Loucy (cell line): ENCODE measurements around the gene MIS18BP1.

ENCODE experiments used
- H2AFZ ChIP-seq: fragments of 200-600 bp; sonication (generic); 2 replicates; pipeline ENCODE4 v1.6.0; 2016; ENCODE audit warnings: antibody characterized with exemption, mild to moderate bottlenecking, low read length, moderate library complexity
- H3F3A ChIP-seq: fragments of 200-600 bp; 2 replicates; pipeline ENCODE4 v1.6.0; 2016; ENCODE audit warnings: antibody characterized with exemption, low read depth, mild to moderate bottlenecking
- H3K27me3 ChIP-seq: fragments of 200-600 bp; sonication (generic); 2 replicates; pipeline ENCODE4 v1.6.1; 2014; ENCODE audit warnings: low read length, mild to moderate bottlenecking; ENCODE audit not compliant: insufficient read depth, poor library complexity, severe bottlenecking
- H3K36me3 ChIP-seq: fragments of 200-600 bp; sonication (generic); 2 replicates; pipeline ENCODE4 v1.6.1; 2016; ENCODE audit warnings: low read length; ENCODE audit not compliant: insufficient read depth
- H3K4me1 ChIP-seq: fragments of 200-600 bp; sonication (generic); 2 replicates; pipeline ENCODE4 v1.5.1; 2014; ENCODE audit warnings: low read length, mild to moderate bottlenecking; ENCODE audit not compliant: insufficient read depth, poor library complexity, severe bottlenecking
- H3K4me2 ChIP-seq: fragments of 200-600 bp; sonication (generic); 2 replicates; pipeline ENCODE4 v1.6.0; 2014; ENCODE audit warnings: antibody characterized with exemption, low read length, low read depth, mild to moderate bottlenecking; ENCODE audit not compliant: poor library complexity, severe bottlenecking
- H3K4me3 ChIP-seq: fragments of 200-600 bp; sonication (generic); 2 replicates; pipeline ENCODE4 v1.5.1; 2014; ENCODE audit warnings: low read length, mild to moderate bottlenecking, mixed read lengths; ENCODE audit not compliant: poor library complexity, severe bottlenecking
- H3K79me2 ChIP-seq: fragments of 200-600 bp; sonication (generic); 2 replicates; pipeline ENCODE4 v1.6.1; 2014; ENCODE audit warnings: low read length; ENCODE audit not compliant: insufficient read depth
- H3K9ac ChIP-seq: fragments of 200-600 bp; sonication (generic); 2 replicates; pipeline ENCODE4 v1.6.0; 2014; ENCODE audit warnings: mild to moderate bottlenecking, low read depth, low read length, moderate library complexity; ENCODE audit not compliant: poor library complexity, severe bottlenecking
- H3K9me2 ChIP-seq: fragments of 200-600 bp; sonication (generic); replicated peaks from 2 replicates; pipeline ENCODE4 v1.6.1; 2016; ENCODE audit warnings: low read depth, low read length, mixed read lengths
- H3K9me3 ChIP-seq: fragments of 200-600 bp; sonication (generic); 2 replicates; pipeline ENCODE4 v1.6.1; 2014; ENCODE audit warnings: mild to moderate bottlenecking, antibody characterized with exemption, low read length, low read depth; ENCODE audit not compliant: insufficient read depth
- H4K20me1 ChIP-seq: fragments of 200-600 bp; sonication (generic); 2 replicates; pipeline ENCODE4 v1.6.0; 2014; ENCODE audit warnings: antibody characterized with exemption, low read length, mild to moderate bottlenecking; ENCODE audit not compliant: insufficient read depth, poor library complexity, severe bottlenecking
- EZH2phosphoT487 ChIP-seq: fragments of 200-600 bp; IDR thresholded peaks from 2 replicates; pipeline ENCODE4 v1.6.1; 2018; ENCODE audit warnings: antibody characterized with exemption, mild to moderate bottlenecking, moderate library complexity, borderline replicate concordance
- TF ChIP-seq, protein P1 (sequence below): fragments of 200-600 bp; sonication (generic); conservative IDR thresholded peaks from 2 replicates; pipeline ENCODE4 v1.5.1; 2014; ENCODE audit warnings: mild to moderate bottlenecking, antibody characterized with exemption, low read length

The MIS18BP1 gene

GRCh38 chr14:45201905-45202304 is 51.1 kb downstream of the MIS18BP1 start:
- Histone ChIP-seq H3K36me3 (peaks cover 19% of the 10 kb centered on the region), H3K27me3 (no peaks in the 10 kb centered on the region), H3K4me2 (peak overlapping the region; percentile 55)

GRCh38 chr14:45199230-45199629 is 53.8 kb downstream of the MIS18BP1 start:
- H3K4me2 ChIP-seq = no peak overlapping the region

More at GRCh38 chr14:45201905-45202304, 51.1 kb downstream of the MIS18BP1 start:
- TF ChIP-seq, protein P1, sequence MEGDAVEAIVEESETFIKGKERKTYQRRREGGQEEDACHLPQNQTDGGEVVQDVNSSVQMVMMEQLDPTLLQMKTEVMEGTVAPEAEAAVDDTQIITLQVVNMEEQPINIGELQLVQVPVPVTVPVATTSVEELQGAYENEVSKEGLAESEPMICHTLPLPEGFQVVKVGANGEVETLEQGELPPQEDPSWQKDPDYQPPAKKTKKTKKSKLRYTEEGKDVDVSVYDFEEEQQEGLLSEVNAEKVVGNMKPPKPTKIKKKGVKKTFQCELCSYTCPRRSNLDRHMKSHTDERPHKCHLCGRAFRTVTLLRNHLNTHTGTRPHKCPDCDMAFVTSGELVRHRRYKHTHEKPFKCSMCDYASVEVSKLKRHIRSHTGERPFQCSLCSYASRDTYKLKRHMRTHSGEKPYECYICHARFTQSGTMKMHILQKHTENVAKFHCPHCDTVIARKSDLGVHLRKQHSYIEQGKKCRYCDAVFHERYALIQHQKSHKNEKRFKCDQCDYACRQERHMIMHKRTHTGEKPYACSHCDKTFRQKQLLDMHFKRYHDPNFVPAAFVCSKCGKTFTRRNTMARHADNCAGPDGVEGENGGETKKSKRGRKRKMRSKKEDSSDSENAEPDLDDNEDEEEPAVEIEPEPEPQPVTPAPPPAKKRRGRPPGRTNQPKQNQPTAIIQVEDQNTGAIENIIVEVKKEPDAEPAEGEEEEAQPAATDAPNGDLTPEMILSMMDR = peak; percentile 66
- TF ChIP-seq EZH2phosphoT487 = no peak
- Histone ChIP-seq H3K4me3 (peak overlapping the region; percentile 18), H3K9me3 (no peaks in the 10 kb centered on the region), H3K79me2 (no peaks in the 10 kb centered on the region), H2AFZ (no peak overlapping the region), H3K4me1 (peaks cover 17% of the 10 kb centered on the region), H4K20me1 (no peaks in the 10 kb centered on the region), H3F3A (peaks cover 5% of the 10 kb centered on the region), H3K9ac (no peak overlapping the region), H3K9me2 (no peaks in the 10 kb centered on the region)

DNA sequence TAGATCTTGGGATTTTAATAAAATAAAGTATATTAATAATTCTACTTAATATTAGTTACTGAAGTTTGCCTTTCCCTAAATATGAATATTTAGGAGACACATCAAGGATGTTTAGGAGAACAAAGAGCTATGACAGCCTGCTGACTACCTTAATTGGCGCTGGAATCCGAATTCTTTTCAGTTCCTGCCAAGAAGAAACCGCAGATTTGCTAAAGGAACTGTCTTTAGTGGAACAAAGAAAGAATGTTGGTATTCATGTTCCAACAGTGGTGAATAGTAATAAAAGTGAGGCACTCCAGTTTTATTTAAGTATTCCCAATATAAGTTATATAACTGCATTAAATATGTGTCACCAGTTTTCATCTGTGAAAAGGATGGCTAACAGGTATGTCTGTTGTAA is 54.5 kb downstream of the MIS18BP1 start:
- no peak for TF ChIP-seq EZH2phosphoT487
- TF ChIP-seq, protein P1 = no peak
- Histone ChIP-seq H3K4me1 (peaks cover 17% of the 10 kb centered on the region), H3K9me3 (no peaks in the 10 kb centered on the region), H2AFZ (no peak overlapping the region), H3K9ac (no peak overlapping the region), H3F3A (peaks cover 5% of the 10 kb centered on the region), H3K4me3 (no peak overlapping the region), H3K36me3 (peaks cover 8% of the 10 kb centered on the region), H3K79me2 (no peaks in the 10 kb centered on the region), H3K9me2 (no peaks in the 10 kb centered on the region), H3K4me2 (no peak overlapping the region), H4K20me1 (no peaks in the 10 kb centered on the region), H3K27me3 (no peaks in the 10 kb centered on the region)

More at GRCh38 chr14:45199230-45199629, 53.8 kb downstream of the MIS18BP1 start:
- TF ChIP-seq, protein P1 = no peak
- no peak for TF ChIP-seq EZH2phosphoT487
- Histone ChIP-seq H2AFZ (no peak overlapping the region), H3K9ac (no peak overlapping the region), H3K4me3 (no peak overlapping the region), H3K36me3 (peaks cover 8% of the 10 kb centered on the region), H3K9me3 (no peaks in the 10 kb centered on the region), H3K27me3 (no peaks in the 10 kb centered on the region), H3K79me2 (no peaks in the 10 kb centered on the region), H4K20me1 (no peaks in the 10 kb centered on the region), H3F3A (peaks cover 5% of the 10 kb centered on the region), H3K9me2 (no peaks in the 10 kb centered on the region), H3K4me1 (peaks cover 17% of the 10 kb centered on the region)
